ENCODE measurements around the gene SLC2A13.

- no peak for TF ChIP-seq POLR2A (IDR thresholded peaks at IDR 0.05)
- no peak for TF ChIP-seq CTCF (IDR thresholded peaks at IDR 0.05 in 4 of 5, conservative IDR thresholded peaks at IDR 0.05 in 1 of 5)
These were observed 50.7 kb downstream of the SLC2A13 start for GRCh38 chr12:40055228-40055579.
